ENCODE data around the gene TP73. TPM values are rescaled to one million over a fixed set of nuclear protein-coding genes. Genes with fewer than 3 reads are reported as not detected.

Gene TP73
- total RNA-seq, 1 experiment from 2014 or later: 0.54 TPM

DNA sequence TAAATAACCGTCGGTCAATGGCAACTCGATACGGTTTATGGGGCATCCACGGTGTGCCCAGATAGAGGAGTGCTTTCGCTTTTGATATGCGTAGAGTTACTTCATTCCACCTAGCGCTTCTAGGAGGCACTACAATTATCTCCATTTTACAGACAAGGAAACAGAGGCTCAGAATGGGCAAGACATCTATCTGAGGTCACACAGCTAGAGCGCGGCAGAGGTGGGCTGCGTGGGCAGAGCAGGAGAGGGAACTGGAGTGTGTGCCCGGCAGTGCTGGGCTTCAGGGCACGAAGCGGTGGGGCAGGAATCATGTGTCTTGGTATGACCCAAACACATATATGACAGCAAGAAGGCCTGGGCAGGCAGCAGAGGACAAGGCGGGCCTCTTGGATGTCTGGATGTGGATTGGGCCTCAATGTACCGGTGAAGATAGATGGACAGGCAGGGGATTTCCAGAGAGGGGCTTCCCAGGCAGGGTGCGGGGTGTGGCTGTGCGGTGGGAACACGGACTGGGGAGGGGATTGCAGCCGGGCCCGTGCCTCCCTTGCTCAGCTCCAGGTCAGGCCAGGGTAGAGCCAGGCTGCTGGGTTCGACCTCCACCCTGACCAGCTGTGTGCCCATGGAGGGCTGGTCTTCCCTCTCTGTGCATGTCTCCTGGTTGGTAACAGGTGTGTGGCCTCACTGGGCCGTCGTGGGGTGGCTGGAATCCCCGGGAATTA is 21.2 kb downstream of the TP73 start:
- Mint-ChIP-seq H3K4me1 (ENCODE audit: low read depth, unreplicated experiment) (peaks cover 12% of the 10 kb centered on the region), H3K9me3 (ENCODE audit: low read depth, unreplicated experiment) (no peaks in the 10 kb centered on the region), H3K4me3 (ENCODE audit: low read depth, unreplicated experiment) (no peak overlapping the region), H3K27me3 (ENCODE audit: unreplicated experiment) (peaks cover 46% of the 10 kb centered on the region), H3K36me3 (ENCODE audit: insufficient read depth, unreplicated experiment) (no peaks in the 10 kb centered on the region), H3K27ac (ENCODE audit: unreplicated experiment) (no peak overlapping the region)
- CTCF ChIA-PET: no interaction called here
- TF ChIP-seq CTCF (IDR thresholded peaks at IDR 0.05; ENCODE audit: unreplicated experiment): no peak
- intact Hi-C loops (cut with micrococcal nuclease; ENCODE audit: unreplicated experiment): no loop called here
- BruUV-seq (replicated peaks): no TSS peak
- no peak for DNase-seq

DNA sequence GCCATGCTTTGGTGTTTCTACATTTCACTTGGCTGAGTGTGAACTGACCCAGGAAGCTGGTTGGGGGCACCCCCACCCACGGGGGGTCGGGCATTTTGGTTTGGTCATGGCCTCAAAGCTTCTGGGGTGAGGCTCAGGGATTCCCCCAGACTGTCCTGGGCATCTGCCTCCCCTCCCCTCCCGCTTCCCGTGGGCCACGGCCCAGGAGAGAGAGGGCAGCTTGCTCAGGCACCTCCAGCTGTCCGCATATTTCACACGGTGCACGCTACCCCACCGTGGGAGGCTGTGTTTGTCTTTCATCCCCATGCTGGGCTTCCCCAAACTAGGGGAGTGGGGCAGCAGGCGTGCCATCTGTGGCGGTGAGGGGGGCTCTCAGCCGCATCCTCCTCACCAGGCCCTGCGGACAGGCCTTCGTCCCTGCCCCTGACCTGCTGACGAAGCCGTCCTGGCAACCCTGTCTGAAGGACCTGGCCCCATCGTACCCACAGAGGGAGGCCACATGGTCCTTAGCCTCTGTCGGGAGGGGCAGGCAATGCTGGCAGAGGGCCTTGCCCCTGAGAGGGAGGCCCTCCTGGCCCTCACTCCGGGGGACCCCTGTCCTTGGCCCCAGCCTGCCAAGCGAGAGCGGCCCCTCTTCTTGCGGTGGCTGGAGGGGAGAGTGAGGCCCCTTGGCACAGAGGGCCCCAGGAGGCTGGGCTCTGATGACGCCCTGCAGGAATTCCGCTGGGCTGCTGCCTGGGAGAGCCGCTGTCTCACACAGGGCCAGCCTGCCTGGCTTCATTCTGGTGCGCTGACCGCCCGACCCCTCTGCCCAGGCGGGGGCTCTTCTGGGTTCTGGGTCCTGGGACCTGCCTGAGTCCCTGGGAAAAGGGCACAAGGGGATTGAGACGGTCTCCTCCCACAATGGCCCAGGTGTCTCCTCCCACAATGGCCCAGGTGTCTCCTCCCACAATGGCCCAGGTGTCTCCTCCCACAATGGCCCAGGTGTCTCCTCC is 22.1 kb downstream of the TP73 start:
- CTCF ChIA-PET: no interaction called here
- H3K36me3 Mint-ChIP-seq (ENCODE audit: insufficient read depth, unreplicated experiment): no peaks in the 10 kb centered on the region
- peaks cover 51% of the 10 kb centered on the region for H3K27me3 Mint-ChIP-seq (ENCODE audit: unreplicated experiment)
- TF ChIP-seq CTCF (IDR thresholded peaks at IDR 0.05; ENCODE audit: unreplicated experiment): no peak
- H3K27ac Mint-ChIP-seq (ENCODE audit: unreplicated experiment): no peak overlapping the region
- H3K4me1 Mint-ChIP-seq (ENCODE audit: low read depth, unreplicated experiment): peaks cover 16% of the 10 kb centered on the region
- H3K9me3 Mint-ChIP-seq (ENCODE audit: low read depth, unreplicated experiment): peaks cover under 1% of the 10 kb centered on the region
- BruUV-seq (replicated peaks): no TSS peak
- no peak overlapping the region for H3K4me3 Mint-ChIP-seq (ENCODE audit: low read depth, unreplicated experiment)
- DNase-seq: no peak
- intact Hi-C loops (cut with micrococcal nuclease; ENCODE audit: unreplicated experiment): no loop called here

DNA sequence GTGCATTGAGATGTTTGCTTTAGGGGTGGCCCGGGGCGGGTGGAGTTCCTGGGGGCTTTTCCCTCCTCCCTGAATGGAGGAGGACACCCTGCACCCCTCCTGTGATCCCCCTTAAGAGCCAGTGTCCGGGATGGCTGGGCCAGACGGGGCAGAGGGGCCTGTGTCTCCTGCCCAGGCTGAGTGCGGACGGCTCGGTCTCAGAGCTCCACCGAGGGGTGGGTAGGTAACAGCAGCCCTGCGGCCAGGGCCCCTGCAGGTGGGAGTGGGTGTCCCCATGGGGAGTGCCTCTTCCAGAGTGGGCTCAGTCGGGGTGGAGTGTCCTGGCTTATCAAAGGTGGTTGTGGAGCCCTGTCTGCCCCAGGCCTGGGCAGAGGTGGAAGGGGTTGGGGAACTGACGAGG is 23.1 kb downstream of the TP73 start:
- intact Hi-C loops (cut with micrococcal nuclease; ENCODE audit: unreplicated experiment): no loop called here
- DNase-seq: no peak
- no TSS peak for BruUV-seq (replicated peaks)
- TF ChIP-seq CTCF (IDR thresholded peaks at IDR 0.05; ENCODE audit: unreplicated experiment): no peak
- Mint-ChIP-seq H3K9me3 (ENCODE audit: low read depth, unreplicated experiment) (peaks cover 7% of the 10 kb centered on the region), H3K4me1 (ENCODE audit: low read depth, unreplicated experiment) (peaks cover 21% of the 10 kb centered on the region), H3K36me3 (ENCODE audit: insufficient read depth, unreplicated experiment) (no peaks in the 10 kb centered on the region), H3K27ac (ENCODE audit: unreplicated experiment) (no peak overlapping the region), H3K4me3 (ENCODE audit: low read depth, unreplicated experiment) (no peak overlapping the region), H3K27me3 (ENCODE audit: unreplicated experiment) (peaks cover 52% of the 10 kb centered on the region)
- CTCF ChIA-PET: no interaction called here

- Mint-ChIP-seq H3K4me1 (ENCODE audit: low read depth, unreplicated experiment) (peaks cover 14% of the 10 kb centered on the region), H3K27me3 (ENCODE audit: unreplicated experiment) (peaks cover 40% of the 10 kb centered on the region), H3K36me3 (ENCODE audit: insufficient read depth, unreplicated experiment) (no peaks in the 10 kb centered on the region), H3K4me3 (ENCODE audit: low read depth, unreplicated experiment) (no peak overlapping the region), H3K9me3 (ENCODE audit: low read depth, unreplicated experiment) (peaks cover 7% of the 10 kb centered on the region), H3K27ac (ENCODE audit: unreplicated experiment) (no peak overlapping the region)
- TF ChIP-seq CTCF (IDR thresholded peaks at IDR 0.05; ENCODE audit: unreplicated experiment): no peak
- CTCF ChIA-PET: no interaction called here
- no peak for DNase-seq
- intact Hi-C loops (cut with micrococcal nuclease; ENCODE audit: unreplicated experiment): no loop called here
- BruUV-seq (replicated peaks): no TSS peak
These were observed 24.5 kb downstream of the TP73 start for GRCh38 chr1:3676581-3677470.
